Sigmoid colon (tissue), 4 donors: ENCODE measurements around the gene MRNIP.

ENCODE experiments used
- POLR2A ChIP-seq, 2 donors: fragments of 450-650 bp; IDR thresholded peaks; one replicate each; pipeline ENCODE4 v1.6.1; 2016; ENCODE audit warnings: antibody characterized with exemption in 2 of 2, mild to moderate bottlenecking in 2 of 2, moderate library complexity in 2 of 2
- POLR2AphosphoS5 ChIP-seq, 4 donors: sonication (generic); formaldehyde crosslinking; IDR thresholded peaks; one replicate each; pipeline ENCODE4 v1.6.1; 2017; ENCODE audit warnings: antibody characterized with exemption in 4 of 4
- TF ChIP-seq, protein P1 (sequence below), 4 experiments: fragments of 450-650 bp in 3 of 4; fragments of 200-600 bp in 1 of 4; IDR thresholded peaks; one replicate each; pipeline ENCODE4 v1.5.1; 2016 to 2019; ENCODE audit warnings: antibody characterized with exemption in 4 of 4, mild to moderate bottlenecking in 3 of 4, moderate library complexity in 2 of 4

DNA sequence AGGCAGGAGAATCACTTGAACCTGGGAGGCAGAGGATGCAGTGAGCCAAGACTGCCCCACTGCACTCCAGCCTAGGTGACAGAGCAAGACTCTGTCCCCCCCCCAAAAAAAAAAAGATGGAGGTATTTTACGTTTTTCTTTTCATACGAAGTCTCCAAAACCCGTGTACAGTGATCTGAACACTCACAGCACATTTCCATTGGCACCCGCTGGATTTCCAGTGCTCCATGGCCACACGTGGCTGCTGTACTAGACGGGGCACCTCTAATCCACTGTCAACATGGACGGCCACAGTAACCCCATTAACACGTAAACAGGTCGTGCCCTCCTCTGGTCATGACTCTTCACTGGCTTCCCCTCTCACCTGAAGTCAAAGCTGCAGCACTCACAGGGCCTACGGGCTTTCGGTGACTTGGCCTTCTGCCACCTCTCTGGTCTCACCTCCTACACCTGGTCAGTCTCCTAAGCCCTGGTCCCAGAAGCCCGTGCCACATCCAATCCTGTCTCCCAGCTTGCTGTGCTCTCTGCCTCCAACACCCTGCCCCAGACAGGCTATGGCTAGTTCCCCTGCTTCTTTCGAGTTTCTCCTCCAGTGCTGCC is 27.0 kb upstream of the MRNIP start:
- TF ChIP-seq, protein P1, sequence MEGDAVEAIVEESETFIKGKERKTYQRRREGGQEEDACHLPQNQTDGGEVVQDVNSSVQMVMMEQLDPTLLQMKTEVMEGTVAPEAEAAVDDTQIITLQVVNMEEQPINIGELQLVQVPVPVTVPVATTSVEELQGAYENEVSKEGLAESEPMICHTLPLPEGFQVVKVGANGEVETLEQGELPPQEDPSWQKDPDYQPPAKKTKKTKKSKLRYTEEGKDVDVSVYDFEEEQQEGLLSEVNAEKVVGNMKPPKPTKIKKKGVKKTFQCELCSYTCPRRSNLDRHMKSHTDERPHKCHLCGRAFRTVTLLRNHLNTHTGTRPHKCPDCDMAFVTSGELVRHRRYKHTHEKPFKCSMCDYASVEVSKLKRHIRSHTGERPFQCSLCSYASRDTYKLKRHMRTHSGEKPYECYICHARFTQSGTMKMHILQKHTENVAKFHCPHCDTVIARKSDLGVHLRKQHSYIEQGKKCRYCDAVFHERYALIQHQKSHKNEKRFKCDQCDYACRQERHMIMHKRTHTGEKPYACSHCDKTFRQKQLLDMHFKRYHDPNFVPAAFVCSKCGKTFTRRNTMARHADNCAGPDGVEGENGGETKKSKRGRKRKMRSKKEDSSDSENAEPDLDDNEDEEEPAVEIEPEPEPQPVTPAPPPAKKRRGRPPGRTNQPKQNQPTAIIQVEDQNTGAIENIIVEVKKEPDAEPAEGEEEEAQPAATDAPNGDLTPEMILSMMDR (IDR thresholded peaks at IDR 0.05) = no peak
- no peak for TF ChIP-seq POLR2AphosphoS5 (IDR thresholded peaks at IDR 0.05)
- TF ChIP-seq POLR2A (IDR thresholded peaks at IDR 0.05) = no peak
